NAMALWA (cell line): ENCODE measurements around the gene SREBF2.
A peak's percentile ranks its signal among the peaks of the same experiment; 100 is the strongest.
"Not testable (repeated sequence)": the region's sequence is repeated elsewhere in the genome, so short reads cannot be mapped to it uniquely, and the experiment has no call there.

Experiments
- DNase-seq: peaks from one replicate; pipeline ENCODE4 v3.0.0-alpha.2; 2015; ENCODE audit warnings: low spot score

SREBF2 gene

DNA sequence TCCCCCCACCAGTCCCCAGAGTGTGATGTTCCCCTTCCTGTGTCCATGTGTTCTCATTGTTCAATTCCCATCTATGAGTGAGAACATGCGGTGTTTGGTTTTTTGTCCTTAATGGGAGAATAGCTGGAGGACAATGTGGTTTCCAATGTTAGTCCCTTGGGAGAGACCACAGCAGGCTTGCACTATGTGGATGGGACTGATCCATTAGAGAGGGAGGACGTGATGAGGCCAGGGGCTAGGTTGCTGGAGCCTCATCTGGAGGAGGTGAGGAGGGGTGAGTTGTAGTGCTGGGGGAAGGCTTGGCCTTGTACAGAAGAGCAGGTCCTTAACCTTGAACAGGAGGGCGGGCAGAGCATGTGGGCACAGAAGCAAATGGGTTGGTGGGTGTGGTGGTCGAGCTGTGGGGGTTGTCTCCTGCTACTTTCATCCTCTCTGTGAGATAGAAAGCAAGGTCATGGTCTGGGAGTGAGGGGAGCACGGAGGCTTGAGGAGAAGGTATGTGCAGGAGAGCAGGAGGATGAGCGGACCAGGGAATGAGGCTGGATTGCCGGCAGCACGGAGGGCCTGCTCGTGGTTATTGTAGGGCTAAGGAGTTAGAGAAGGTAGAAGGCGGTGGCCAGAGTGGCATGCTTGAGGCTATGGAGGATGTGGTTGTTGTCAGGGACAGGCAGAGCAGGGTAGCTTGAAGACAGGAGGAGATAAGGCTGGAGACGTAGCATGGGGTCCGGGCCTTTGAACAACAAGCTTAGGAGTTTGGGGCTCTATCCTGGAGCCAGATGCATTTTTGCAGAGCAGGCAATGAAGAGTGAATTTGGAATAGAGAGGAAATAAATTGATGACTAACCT, 11.2 kb upstream of the SREBF2 start:
- DNase-seq = no peak

DNA sequence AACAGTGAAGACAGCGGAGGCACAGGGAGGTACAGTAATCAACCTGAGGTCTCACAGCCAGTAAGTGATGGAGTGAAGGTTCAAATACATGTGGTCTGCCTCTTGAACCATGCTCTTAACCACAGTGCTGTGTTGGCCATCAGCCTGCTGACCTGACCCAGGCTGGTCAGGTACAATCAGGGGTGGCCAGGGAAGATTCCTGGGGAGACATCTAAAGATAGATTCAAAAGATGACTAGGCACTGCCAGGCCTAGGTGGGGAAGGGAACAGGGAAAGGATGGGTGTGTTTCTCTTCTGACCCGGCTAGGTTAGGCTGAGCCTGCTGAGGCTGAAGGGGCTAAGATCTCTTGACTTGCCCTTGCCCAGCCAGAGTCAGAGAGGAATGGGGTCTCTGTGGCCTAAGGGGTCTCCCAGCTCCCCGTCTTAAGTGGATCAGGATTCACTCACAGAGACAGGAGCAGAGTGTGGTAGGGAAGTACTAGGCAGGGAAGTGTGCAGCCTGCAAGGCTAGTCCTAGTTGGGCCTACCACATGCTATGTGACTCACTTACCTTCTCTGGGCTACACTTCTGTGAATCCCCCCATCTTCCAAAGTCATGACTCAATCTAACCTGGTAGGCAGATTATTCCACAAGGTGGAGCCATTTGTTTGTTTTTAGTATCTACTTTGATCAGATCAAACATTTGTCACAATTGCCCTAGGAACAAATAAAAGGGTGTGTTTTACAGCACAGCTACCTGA, 10.4 kb upstream of the SREBF2 start:
- DNase-seq = peak; percentile 83

DNA sequence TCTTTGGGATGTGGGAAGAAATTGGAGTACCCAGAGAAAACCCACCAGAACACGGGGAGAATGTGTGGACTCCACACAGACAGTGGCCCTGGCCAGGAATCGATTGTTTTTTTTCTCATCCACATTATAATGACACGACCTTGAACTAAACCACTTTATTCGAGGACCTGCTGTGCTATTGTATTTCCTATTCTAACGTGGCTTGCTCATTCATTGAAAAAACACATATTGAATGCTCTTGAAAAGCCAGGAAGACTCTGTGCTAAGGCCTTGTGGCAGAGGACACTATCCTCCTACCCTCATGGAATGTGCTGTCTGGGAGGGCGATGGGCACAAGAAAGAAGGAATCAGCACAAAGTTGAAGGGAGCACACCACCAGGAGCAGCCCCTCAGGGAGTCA, 9.1 kb upstream of the SREBF2 start:
- no peak for DNase-seq

DNA sequence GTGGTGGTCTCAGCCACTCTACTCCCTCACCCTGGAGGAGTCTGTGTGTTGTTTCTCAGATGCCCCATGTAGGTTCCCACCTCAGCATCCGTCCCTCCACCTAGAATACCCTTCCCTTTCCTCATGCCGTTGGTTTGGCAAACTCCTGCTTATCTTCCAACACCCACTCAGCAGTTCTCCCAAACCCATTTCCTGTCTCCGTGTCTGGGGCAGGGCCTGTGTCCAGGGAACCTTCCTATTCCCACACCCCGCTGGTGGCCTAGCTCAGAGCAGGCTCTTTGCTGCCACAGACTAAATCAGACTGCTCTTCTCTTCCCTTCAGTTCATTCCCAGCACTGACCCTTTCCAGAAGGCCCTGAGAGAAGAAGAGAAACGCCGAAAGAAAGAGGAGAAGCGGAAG, 7.5 kb upstream of the SREBF2 start:
- no peak for DNase-seq

DNA sequence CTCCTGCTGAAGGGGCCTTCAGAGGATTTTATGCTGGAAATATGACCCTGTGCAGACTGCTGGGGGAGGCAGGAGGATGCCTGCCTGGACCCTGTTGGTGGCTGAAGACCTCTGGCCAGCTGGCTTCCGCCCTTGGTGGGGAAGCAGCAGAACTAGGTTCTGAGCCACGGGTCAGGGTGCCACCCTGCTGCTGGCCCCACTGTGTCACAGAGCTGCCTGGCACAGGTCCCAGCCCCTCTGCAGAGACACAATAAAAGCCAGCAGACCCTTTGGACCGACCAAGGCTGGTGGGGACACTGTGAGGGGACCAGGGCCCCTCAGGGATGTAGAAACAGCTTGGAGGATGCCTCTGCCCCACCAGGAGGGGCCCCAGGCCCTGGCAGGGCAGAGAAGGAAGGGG, 6.9 kb upstream of the SREBF2 start:
- DNase-seq = no peak

DNA sequence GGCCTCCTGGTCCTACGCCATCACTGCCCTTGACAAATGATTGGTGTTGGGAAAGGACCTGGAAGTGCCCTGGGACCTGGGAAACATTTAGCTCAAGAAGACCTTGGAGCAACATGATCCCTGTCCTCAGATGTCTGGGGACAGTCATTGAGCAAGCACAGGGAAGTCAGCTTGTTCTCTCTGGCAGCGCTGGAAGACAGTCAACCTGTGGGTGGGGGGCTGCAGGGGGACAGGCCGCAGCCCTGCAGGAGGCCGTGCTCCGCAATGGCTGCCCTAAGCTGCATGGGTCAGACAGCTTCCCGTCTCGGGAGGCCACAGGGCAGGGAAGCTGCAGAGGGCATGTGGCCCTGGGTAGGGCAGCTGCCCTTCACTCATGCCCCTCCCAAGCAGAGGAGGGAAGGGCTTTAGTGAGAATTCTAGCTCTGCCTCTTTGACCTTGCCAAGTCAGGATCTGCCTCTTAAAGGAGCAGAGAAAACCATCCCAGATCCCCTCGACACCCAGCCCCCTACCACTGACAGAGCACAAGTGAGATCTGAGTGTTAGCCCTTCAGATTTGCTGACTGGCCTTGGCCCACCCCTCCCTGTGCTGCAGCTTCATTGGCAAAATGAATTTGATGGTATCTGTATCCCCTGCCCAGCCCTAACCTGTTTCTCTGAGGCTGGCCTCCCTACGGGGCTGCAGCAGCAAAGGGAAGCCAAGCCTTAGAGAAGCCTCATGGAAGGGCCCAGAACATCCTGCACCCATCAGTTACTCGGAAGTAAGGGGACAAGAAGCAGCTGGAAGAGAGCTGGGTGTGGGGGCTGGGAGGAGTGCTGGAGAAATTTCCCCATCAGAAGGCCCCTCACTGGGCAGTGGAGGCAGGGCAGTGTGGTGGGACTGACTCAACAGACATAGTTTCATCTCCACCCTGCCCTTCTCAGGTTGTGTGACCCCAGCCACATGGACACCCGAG, 6.2 kb upstream of the SREBF2 start:
- DNase-seq = no peak

DNA sequence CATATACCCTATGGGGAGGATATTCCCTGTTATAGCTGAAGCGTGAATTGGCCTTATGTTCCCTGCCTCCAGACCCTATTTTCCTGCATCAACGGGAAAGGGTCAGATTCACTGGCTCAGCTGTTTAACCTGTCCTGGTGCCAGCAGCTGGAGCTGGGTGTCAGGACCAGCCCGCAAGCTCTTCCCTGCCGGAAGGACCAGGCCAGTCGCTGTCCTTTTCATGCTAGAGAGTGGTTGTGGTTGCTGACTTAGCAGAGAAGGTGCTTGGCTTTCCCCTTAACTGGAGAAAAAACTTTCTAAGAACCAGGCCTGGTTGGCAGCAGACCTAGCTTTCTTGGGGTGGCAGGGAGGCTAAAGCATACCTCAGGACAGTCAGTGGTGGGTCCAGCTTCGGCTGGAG, 5.2 kb upstream of the SREBF2 start:
- DNase-seq = no peak

DNA sequence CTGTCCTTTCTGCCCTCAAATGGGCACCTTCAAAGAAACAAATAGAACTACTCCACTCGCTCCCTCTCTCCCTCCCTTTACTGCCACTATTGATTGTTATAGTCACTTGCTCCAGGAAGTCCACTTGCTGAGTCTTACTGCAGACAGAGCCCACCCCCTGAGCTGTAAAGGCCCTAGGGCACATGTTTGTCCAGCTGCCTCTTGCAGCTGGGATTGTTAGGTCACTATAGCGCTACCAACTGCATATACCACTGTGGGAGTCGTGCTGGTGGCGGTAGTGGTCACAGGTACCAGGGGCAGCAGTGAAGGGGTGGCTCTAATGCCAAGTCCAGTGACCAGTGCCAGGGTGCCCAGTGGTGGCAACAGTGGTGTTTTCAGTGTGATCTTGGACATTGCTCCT, 4.4 kb upstream of the SREBF2 start:
- DNase-seq = no peak

DNA sequence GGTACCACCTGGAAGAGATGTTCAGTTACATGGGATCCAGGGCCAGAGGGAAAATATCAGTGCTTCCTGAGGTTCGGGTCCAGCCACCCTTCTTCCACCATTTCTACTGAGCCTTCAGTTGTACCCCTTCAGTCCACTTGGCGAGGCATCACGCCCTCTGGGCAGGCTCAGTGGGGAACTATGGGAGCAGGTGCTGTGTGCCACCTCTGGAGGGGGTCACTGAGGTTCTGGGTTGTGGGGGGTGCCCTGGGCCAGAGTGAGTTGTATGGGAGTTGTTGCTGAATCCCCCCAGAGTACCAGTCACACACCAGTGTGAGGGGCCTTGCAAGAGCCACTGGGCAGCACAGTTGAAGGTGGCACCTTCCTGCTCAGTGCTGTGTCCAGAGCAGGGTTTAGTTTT, 2.7 kb upstream of the SREBF2 start:
- peak; percentile 54 for DNase-seq

DNA sequence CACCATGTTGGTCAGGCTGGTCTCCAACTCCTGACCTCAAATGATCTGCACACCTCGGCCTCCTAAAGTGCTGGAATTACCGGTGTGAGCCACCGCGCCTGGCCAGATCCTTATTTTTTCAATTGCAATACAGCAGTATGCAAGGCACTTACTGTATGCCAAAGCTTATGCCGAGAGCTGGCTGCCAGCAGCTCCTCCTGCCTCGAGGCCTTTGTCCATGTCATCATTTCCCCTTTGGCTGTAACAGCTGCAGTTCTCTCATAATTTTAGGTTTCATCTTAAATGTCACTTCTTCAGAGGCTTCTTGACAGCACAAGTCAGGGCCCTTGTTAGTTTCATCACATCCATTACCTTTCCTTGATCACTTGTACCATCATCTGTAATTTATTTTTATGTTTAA, 1.5 kb upstream of the SREBF2 start:
- DNase-seq = peak; percentile 81

DNA sequence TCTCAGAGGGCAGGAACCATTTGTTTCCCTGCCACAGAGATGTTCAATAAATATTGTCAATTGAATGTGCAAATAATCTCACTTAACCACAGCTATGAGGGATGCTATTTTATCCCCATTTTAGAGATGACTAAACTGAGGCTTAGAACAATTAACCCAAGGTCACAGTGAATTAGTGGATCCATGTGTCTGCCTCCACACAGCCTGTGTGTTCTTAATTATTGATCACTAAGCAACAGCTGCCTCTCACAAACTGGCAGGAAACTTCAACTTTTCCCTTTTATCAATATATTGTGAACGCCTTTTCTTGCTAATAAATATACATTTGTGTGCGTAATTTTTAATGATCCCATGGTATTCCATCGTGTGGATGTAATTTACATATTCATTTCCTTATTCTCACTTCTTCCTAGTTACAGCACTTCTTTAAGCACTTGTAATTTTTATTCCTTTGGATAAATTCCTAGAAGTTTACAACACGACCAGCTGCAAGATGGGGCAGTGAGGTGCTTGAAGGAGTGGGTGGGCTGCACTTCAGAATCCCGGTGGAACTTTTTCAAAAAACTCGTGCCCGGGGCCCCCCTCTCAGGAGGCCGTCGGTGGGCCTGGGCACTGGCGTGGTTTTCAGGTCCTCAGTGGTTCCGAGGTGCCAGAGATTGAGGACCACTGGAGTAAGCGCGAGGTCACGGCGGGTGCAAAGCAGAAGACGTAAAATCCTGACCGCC, 915 bp upstream of the SREBF2 start:
- no peak for DNase-seq

DNA sequence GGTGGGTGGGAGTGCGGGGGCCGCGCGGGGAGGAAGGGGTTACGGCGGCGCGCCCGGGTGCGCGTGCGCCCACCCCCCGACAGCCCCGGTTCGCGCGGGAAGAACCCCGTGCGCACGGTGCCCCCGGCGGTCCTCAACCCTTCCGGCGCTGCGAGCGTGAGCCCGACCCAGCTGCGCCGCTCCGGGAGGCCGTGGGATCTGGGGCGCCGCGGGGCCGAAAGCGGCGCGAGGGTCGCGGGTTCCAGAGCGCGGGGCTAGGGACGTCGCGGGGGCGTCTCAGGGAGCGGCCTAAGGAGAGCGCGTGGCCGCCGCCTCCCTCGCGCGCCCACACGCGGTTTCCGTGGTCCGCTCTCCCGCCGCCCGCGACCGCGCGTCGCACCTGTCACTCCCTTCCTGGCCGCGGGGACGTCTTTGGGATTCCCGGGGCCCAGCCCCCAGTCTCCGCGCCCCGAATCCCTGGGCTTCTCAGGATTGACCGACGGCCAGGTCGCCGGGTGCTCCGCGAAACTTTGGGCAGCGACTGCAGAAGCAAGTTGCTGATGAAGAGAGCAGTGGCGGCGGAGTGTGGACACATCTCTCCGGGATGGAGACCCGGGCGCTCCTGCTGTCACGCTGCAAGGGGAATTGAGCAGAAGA, 582 bp downstream of the SREBF2 start:
- peak; percentile 48 for DNase-seq

DNA sequence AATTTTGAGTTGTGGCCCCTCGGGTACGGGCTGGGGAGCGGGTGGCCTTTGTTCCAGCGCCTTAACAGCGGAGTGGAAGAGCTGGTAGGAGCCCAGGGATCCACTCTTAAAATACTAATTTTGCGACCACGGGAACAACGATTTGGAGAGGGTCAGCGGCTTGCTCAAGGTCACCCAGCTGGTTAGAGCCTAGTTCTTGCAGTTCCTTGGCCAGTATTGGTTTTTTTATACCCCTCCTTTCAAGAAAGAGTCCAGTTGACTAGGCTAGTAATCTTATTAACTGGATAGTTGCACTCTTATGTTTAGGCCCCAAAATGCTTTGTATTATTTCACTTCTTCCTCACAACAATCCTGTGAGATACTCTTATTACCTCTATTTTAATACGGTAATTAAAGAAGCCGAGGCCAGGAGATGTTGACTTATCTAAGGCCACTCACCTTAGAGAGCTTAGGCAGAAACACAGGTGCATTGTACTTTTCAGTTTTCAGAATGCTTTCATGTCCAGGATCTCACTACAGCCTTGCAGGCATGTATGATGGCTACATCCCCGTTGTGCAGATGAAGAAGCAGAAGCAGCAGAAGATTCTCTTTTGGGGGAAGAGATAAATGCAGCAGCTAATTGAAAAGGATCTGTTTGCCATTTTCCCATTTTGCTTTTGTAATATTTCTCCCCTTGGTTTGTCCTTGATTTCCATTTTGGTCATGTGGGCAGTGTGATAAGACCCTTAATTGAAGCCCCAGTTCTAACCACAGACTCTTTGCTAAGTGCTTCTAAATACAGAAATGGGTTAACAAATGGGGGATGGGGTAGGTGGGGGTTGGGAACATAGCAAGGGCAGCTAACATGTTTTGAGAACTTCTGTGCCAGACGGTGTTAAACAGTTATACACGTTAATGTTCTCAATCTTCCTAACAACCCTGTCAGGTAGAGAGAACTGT, 1.4 kb downstream of the SREBF2 start:
- DNase-seq = peak; percentile 56

DNA sequence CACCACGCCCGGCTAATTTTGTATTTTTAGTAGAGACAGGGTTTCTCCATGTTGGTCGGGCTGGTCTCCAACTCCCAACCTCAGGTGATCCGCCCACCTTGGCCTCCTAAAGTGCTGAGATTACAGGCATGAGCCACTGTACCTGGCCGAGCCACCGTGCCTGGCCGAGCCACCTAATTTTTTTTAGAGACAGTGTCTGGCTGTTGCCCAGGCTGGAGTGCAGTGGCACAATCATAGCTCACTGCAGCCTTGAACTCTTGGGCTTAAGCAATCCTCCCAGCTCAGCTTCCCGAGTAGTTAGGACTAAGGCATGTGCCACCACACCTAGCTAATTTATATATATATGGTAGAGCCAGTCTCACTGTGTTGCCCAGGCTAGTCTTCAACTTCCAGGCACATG, 2.6 kb downstream of the SREBF2 start:
- not testable (repeated sequence) for DNase-seq

DNA sequence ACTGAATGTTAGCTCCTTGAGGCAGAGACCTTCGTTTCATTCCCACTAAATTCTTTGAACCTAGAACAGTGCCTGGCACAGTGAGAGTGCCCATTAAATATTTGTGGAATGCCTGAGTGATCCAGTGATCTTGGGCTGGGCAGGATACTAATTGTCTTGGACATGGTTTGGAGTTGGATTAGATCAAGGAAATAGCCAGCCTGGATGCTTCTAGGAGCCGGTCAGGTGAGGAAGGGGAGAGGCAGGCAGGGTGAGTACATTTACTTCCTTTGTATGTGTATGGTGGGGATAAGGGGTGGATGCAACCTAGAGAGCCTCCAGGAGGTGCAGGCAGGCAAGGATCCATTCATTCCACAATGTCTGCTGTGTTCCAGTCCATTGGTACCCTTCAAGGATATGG, 3.6 kb downstream of the SREBF2 start:
- no peak for DNase-seq

DNA sequence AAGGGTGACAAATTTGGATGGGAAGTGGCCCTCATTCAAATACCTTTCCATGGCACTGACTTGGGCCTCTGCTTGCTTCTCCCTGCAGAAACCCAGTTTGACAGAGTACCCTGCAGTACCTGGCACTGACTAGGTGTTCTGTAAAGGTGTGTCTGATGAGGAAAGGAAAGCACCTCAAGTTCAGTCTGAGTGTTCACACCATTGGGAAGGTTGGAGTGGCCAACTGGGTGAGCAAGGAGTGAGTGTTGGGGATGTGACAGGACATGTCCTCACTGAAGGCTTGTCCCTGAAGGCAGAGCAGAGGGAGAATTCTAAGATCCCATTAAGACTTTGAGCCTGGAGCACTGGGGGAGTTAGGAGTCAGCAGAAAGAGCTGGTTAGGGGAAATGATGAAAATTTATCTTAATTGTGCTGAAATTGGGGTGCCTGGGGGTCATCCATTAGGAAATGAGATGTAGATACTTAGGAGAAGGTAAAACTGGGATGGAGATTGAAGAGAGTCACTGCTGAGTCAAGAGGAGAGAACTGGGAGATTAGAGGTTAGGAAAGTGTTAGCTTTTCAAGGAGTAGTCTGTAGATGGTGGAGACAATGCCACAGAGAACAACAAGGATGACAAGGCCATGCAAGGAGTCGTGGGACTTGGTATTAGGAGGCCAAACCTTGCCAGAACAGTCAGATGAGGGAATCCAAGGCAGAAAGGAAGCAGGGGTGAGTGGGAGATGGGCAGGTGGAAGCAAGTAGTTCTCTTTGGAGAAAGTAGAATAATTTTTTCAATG, 6.1 kb downstream of the SREBF2 start:
- no peak for DNase-seq

DNA sequence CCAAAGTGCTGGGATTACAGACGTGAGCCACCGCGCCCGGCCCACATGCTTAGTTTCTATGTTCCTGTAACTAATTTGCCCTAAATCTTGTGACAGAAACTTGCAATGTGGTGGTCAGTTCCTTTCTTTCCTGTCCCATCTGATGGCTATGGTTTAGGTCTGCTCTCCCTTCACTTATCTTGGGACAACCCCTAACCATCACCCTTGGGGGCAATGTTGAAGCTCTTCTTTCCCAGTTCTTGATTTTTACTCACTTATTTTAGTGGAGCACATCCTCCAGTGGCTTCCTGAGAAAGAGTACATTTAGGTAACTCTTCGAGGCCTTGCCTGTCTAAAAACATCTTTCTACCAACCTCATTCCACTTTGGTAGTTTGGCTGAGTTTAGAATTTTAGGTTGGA, 7.3 kb downstream of the SREBF2 start:
- DNase-seq = no peak

DNA sequence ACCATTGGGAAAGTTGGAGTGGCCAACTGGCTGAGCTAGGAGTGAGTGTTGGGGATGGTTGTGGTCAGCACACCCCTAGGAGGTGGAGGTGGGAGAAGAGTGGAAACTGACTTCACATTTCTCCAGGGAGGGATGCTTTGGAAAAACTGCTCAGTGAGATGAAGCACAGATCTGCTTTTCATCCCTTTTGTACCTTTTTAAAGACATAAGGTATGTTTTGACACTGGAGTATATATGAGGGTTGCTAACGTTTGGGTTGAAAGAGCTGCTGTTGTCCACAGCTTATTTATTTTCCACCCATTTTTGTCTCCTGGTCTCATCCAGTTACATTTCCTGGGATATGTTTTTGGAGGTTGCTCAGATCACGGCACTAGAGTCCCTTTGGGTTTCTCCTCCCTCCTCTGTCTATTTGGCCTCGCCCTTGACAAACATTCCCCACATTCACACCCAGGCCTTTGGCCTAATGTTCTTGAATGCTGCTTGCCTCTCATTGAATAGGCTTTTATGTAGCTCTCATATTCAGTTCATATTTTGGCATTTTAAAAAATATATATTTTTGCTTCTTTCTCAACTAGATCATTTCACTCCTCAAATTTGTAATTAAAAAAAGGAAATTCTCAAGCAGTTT, 8.3 kb downstream of the SREBF2 start:
- no peak for DNase-seq
